IMR-90 (cell line): Measurements from ENCODE around the gene CHD6.

Source experiments
- CEBPB ChIP-seq: IDR thresholded peaks from 2 replicates; pipeline ENCODE4 v1.6.1; 2012; ENCODE audit warnings: low read depth, low read length, improper control_type of control experiment
- FOS ChIP-seq: fragments of 150-350 bp; IDR thresholded peaks from 2 replicates; pipeline ENCODE4 v1.6.1; 2016; ENCODE audit warnings: low read depth, low read length
- MAZ ChIP-seq: IDR thresholded peaks from 2 replicates; pipeline ENCODE4 v1.6.1; 2012; ENCODE audit warnings: low read depth, mild to moderate bottlenecking, low read length, improper control_type of control experiment, moderate library complexity, borderline replicate concordance
- POLR2A ChIP-seq: IDR thresholded peaks from 2 replicates; pipeline ENCODE4 v1.6.1; 2012; ENCODE audit warnings: mild to moderate bottlenecking, low read depth, low read length
- RAD21 ChIP-seq: IDR thresholded peaks from 2 replicates; pipeline ENCODE4 v1.6.1; 2012; ENCODE audit warnings: low read length, improper control_type of control experiment
- RCOR1 ChIP-seq: IDR thresholded peaks from 2 replicates; pipeline ENCODE4 v1.6.1; 2012; ENCODE audit warnings: mild to moderate bottlenecking, low read length, improper control_type of control experiment; ENCODE audit not compliant: insufficient replicate concordance
- RFX5 ChIP-seq: IDR thresholded peaks from 2 replicates; pipeline ENCODE4 v1.8.0; 2012; ENCODE audit warnings: low read depth, mild to moderate bottlenecking, low read length, moderate library complexity
- SMC3 ChIP-seq: fragments of 150-350 bp; IDR thresholded peaks from 2 replicates; pipeline ENCODE4 v1.6.1; 2016; ENCODE audit warnings: low read depth, mild to moderate bottlenecking, antibody characterized with exemption, low read length, moderate library complexity
- TF ChIP-seq, protein P1 (sequence below): conservative IDR thresholded peaks from 2 replicates; pipeline ENCODE4 v1.5.1; 2012; ENCODE audit warnings: mild to moderate bottlenecking, low read depth, low read length, improper control_type of control experiment

DNA sequence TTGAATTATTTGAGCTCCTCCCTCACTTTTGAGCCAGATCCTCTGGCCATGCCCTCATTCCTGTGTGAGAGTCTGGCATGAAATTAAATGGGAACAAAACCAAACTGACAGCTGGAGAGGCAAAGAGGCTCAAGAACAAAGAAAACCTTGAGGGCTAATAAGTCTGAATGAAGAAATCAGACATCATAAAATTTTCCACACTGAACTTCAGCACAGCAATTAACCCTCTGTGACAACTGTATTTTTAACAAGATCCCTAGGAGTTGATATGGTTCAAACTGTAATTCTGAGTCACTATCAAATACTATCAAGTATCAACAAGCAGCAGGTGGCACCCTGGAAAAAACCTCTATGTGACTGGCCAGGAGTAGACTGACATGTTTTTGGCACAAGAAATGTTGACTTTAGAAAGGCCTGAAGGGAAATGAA is 142.2 kb downstream of the CHD6 start:
- TF ChIP-seq, protein P1, sequence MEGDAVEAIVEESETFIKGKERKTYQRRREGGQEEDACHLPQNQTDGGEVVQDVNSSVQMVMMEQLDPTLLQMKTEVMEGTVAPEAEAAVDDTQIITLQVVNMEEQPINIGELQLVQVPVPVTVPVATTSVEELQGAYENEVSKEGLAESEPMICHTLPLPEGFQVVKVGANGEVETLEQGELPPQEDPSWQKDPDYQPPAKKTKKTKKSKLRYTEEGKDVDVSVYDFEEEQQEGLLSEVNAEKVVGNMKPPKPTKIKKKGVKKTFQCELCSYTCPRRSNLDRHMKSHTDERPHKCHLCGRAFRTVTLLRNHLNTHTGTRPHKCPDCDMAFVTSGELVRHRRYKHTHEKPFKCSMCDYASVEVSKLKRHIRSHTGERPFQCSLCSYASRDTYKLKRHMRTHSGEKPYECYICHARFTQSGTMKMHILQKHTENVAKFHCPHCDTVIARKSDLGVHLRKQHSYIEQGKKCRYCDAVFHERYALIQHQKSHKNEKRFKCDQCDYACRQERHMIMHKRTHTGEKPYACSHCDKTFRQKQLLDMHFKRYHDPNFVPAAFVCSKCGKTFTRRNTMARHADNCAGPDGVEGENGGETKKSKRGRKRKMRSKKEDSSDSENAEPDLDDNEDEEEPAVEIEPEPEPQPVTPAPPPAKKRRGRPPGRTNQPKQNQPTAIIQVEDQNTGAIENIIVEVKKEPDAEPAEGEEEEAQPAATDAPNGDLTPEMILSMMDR = no peak
- TF ChIP-seq SMC3 (no peak), CEBPB (no peak), FOS (no peak), RCOR1 (no peak), POLR2A (no peak), RFX5 (no peak), MAZ (no peak), RAD21 (no peak)
